Uterus (tissue), 2 donors: ENCODE data around the gene SULF2.

Experiments used
- POLR2A ChIP-seq, 2 donors: fragments of 450-650 bp; IDR thresholded peaks; one replicate each; pipeline ENCODE4 v1.6.1; 2016; ENCODE audit warnings: antibody characterized with exemption in 2 of 2, mild to moderate bottlenecking in 1 of 2, moderate library complexity in 1 of 2
- TF ChIP-seq, protein P1 (sequence below), 4 experiments: fragments of 200-600 bp in 2 of 4; fragments of 450-650 bp in 2 of 4; sonication (generic) in 2 of 4; IDR thresholded peaks; one replicate each; pipeline ENCODE4 v1.5.1; 2016 to 2019; ENCODE audit warnings: antibody characterized with exemption in 4 of 4, mild to moderate bottlenecking in 2 of 4, moderate library complexity in 1 of 4

GRCh38 chr20:47740862-47741184 is 44.5 kb downstream of the SULF2 start:
- TF ChIP-seq, protein P1, sequence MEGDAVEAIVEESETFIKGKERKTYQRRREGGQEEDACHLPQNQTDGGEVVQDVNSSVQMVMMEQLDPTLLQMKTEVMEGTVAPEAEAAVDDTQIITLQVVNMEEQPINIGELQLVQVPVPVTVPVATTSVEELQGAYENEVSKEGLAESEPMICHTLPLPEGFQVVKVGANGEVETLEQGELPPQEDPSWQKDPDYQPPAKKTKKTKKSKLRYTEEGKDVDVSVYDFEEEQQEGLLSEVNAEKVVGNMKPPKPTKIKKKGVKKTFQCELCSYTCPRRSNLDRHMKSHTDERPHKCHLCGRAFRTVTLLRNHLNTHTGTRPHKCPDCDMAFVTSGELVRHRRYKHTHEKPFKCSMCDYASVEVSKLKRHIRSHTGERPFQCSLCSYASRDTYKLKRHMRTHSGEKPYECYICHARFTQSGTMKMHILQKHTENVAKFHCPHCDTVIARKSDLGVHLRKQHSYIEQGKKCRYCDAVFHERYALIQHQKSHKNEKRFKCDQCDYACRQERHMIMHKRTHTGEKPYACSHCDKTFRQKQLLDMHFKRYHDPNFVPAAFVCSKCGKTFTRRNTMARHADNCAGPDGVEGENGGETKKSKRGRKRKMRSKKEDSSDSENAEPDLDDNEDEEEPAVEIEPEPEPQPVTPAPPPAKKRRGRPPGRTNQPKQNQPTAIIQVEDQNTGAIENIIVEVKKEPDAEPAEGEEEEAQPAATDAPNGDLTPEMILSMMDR (IDR thresholded peaks at IDR 0.05): no peak
- no peak for TF ChIP-seq POLR2A (IDR thresholded peaks at IDR 0.05)
